H9 (cell line): Measurements from ENCODE around the gene PCYT2. TPM values are rescaled to one million over a fixed set of nuclear protein-coding genes. Genes with fewer than 3 reads are reported as not detected.

Experiments
- DNase-seq: peaks from one replicate; pipeline ENCODE4 v3.0.0-alpha.2; 2017
- H2AFZ ChIP-seq: one replicate; pipeline ENCODE4 v1.6.1; 2013; ENCODE audit warnings: mild to moderate bottlenecking, low read length, control low read depth, moderate library complexity
- H2AK5ac ChIP-seq: 2 replicates; pipeline ENCODE4 v1.6.1; 2013; ENCODE audit warnings: low read length, control low read depth, mixed read lengths; ENCODE audit not compliant: insufficient read length
- H2BK120ac ChIP-seq: one replicate; pipeline ENCODE4 v1.6.1; 2013; ENCODE audit warnings: low read depth, mild to moderate bottlenecking, low read length, control low read depth, inconsistent platforms; ENCODE audit not compliant: poor library complexity, severe bottlenecking
- H2BK12ac ChIP-seq: 2 replicates; pipeline ENCODE4 v1.6.1; 2013; ENCODE audit warnings: low read length, control low read depth, mixed read lengths, low read depth; ENCODE audit not compliant: insufficient read length
- H2BK15ac ChIP-seq: 2 replicates; pipeline ENCODE4 v1.6.1; 2013; ENCODE audit warnings: low read depth, low read length, control low read depth
- H2BK20ac ChIP-seq: one replicate; pipeline ENCODE4 v1.6.1; 2013; ENCODE audit warnings: low read depth, mild to moderate bottlenecking, low read length, control low read depth, inconsistent platforms; ENCODE audit not compliant: poor library complexity, severe bottlenecking
- H2BK5ac ChIP-seq: 2 replicates; pipeline ENCODE4 v1.6.1; 2013; ENCODE audit warnings: low read length, control low read depth, mixed read lengths; ENCODE audit not compliant: insufficient read length
- H3K14ac ChIP-seq: 2 replicates; pipeline ENCODE4 v1.6.1; 2013; ENCODE audit warnings: low read length, control low read depth; ENCODE audit not compliant: insufficient read depth
- H3K18ac ChIP-seq: 2 replicates; pipeline ENCODE4 v1.6.1; 2013; ENCODE audit warnings: low read depth, mild to moderate bottlenecking, mixed read lengths, low read length, control low read depth; ENCODE audit not compliant: insufficient read length
- H3K23ac ChIP-seq: 2 replicates; pipeline ENCODE4 v1.6.1; 2013; ENCODE audit warnings: low read length, control low read depth, mixed read lengths, low read depth; ENCODE audit not compliant: insufficient read length
- H3K23me2 ChIP-seq: 2 replicates; pipeline ENCODE4 v1.6.1; 2013; ENCODE audit warnings: low read depth, mild to moderate bottlenecking, mixed read lengths, low read length, control low read depth; ENCODE audit not compliant: insufficient read length, poor library complexity, severe bottlenecking
- H3K27ac ChIP-seq: 2 replicates; pipeline ENCODE4 v1.5.1; 2013; ENCODE audit warnings: low read length, control low read depth, mixed read lengths, low read depth; ENCODE audit not compliant: insufficient read length
- H3K27me3 ChIP-seq: 2 replicates; pipeline ENCODE4 v1.6.1; 2013; ENCODE audit warnings: low read length, control low read depth, inconsistent platforms; ENCODE audit not compliant: insufficient read depth
- H3K4ac ChIP-seq: 2 replicates; pipeline ENCODE4 v1.6.1; 2013; ENCODE audit warnings: low read depth, mild to moderate bottlenecking, control low read depth, inconsistent platforms, low read length, moderate library complexity
- H3K4me1 ChIP-seq: 2 replicates; pipeline ENCODE4 v1.6.1; 2013; ENCODE audit warnings: low read length, control low read depth, inconsistent platforms; ENCODE audit not compliant: insufficient read depth
- H3K4me2 ChIP-seq: 2 replicates; pipeline ENCODE4 v1.6.1; 2013; ENCODE audit warnings: low read length, control low read depth, mixed read lengths; ENCODE audit not compliant: insufficient read length, insufficient read depth
- H3K56ac ChIP-seq: 2 replicates; pipeline ENCODE4 v1.6.1; 2013; ENCODE audit warnings: low read depth, mild to moderate bottlenecking, mixed read lengths, low read length, control low read depth; ENCODE audit not compliant: insufficient read length
- H3K79me1 ChIP-seq: 2 replicates; pipeline ENCODE4 v1.6.1; 2013; ENCODE audit warnings: low read depth, mild to moderate bottlenecking, moderate library complexity, low read length, control low read depth, inconsistent platforms; ENCODE audit not compliant: insufficient read depth, poor library complexity, severe bottlenecking
- H3K79me2 ChIP-seq: 2 replicates; pipeline ENCODE4 v1.6.1; 2013; ENCODE audit warnings: low read length, control low read depth, inconsistent platforms; ENCODE audit not compliant: insufficient read depth
- H3K9ac ChIP-seq: 2 replicates; pipeline ENCODE4 v1.6.1; 2013; ENCODE audit warnings: low read length, control low read depth, mixed read lengths; ENCODE audit not compliant: insufficient read length; ENCODE audit errors: extremely low read depth
- H3K9me3 ChIP-seq: one replicate; pipeline ENCODE4 v1.6.1; 2013; ENCODE audit warnings: low read depth, low read length, inconsistent platforms; ENCODE audit not compliant: control insufficient read depth
- H3T11ph ChIP-seq: one replicate; pipeline ENCODE4 v1.6.1; 2013; ENCODE audit warnings: mild to moderate bottlenecking, low read length, control low read depth, inconsistent platforms
- H4K20me1 ChIP-seq: one replicate; pipeline ENCODE4 v1.6.1; 2013; ENCODE audit not compliant: control insufficient read depth, insufficient read length, insufficient read depth
- H4K5ac ChIP-seq: 2 replicates; pipeline ENCODE4 v1.6.1; 2013; ENCODE audit warnings: low read depth, mild to moderate bottlenecking, mixed read lengths, low read length, control low read depth; ENCODE audit not compliant: insufficient read length
- H4K8ac ChIP-seq: replicated peaks from 2 replicates; pipeline ENCODE4 v1.6.1; 2013; ENCODE audit warnings: low read length, control low read depth, mixed read lengths, low read depth; ENCODE audit not compliant: insufficient read length
- H4K91ac ChIP-seq: 2 replicates; pipeline ENCODE4 v1.6.1; 2013; ENCODE audit warnings: low read depth, mild to moderate bottlenecking, moderate library complexity, mixed read lengths, low read length, control low read depth; ENCODE audit not compliant: insufficient read length
- H3K27ac Mint-ChIP-seq, 3 experiments: 2 replicates in 2 of 3; 3 replicates in 1 of 3; pipeline ENCODE4 v1.8.0; 2020 to 2021; ENCODE audit warnings: mixed read lengths in 3 of 3, mild to moderate bottlenecking in 1 of 3, moderate library complexity in 1 of 3
- H3K27me3 Mint-ChIP-seq: 2 replicates; pipeline ENCODE4 v1.8.0; 2021; ENCODE audit warnings: low read depth, mild to moderate bottlenecking, moderate library complexity, mixed read lengths
- H3K36me3 Mint-ChIP-seq, 3 experiments: 2 replicates in 2 of 3; 3 replicates in 1 of 3; pipeline ENCODE4 v1.8.0; 2020 to 2021; ENCODE audit warnings: low read depth in 3 of 3, mixed read lengths in 3 of 3; ENCODE audit not compliant: insufficient read depth in 1 of 3
- H3K4me1 Mint-ChIP-seq, 2 experiments: 2 replicates each; pipeline ENCODE4 v1.8.0; 2020; ENCODE audit warnings: mixed read lengths in 2 of 2
- H3K4me3 Mint-ChIP-seq, 2 experiments: 2 replicates in 1 of 2; 3 replicates in 1 of 2; pipeline ENCODE4 v1.8.0; 2020 to 2021; ENCODE audit warnings: mild to moderate bottlenecking in 2 of 2, mixed read lengths in 2 of 2, moderate library complexity in 1 of 2
- H3K9me3 Mint-ChIP-seq, 2 experiments: 2 replicates in 1 of 2; 3 replicates in 1 of 2; pipeline ENCODE4 v1.8.0; 2020; ENCODE audit warnings: mild to moderate bottlenecking in 2 of 2, mixed read lengths in 2 of 2, moderate library complexity in 1 of 2
- WGBS: extraction: QIAGEN DNeasy Blood & Tissue Kit; methylation state at CpG from one replicate; pipeline ENCODE4 v1.1.7; 2013; ENCODE audit warnings: missing lambda C conversion rate, low lambda C conversion rate, mixed read lengths; ENCODE audit not compliant: insufficient read length; ENCODE audit errors: extremely low coverage; 5-methylcytosine and 5-hydroxymethylcytosine counted together
- total RNA-seq: library from RNA; stranded (reverse); gene quantifications from 2 replicates; pipeline ENCODE4 v1.2.1, GENCODE V29; 2021
- TF ChIP-seq, protein P1 (sequence below): fragments of 200-600 bp; sonication (generic); conservative IDR thresholded peaks from 3 replicates; pipeline ENCODE4 v1.8.0; 2021; ENCODE audit warnings: antibody characterized with exemption, mild to moderate bottlenecking

PCYT2 gene
- total RNA-seq, 1 experiment from 2014 or later: 24.5 TPM

DNA sequence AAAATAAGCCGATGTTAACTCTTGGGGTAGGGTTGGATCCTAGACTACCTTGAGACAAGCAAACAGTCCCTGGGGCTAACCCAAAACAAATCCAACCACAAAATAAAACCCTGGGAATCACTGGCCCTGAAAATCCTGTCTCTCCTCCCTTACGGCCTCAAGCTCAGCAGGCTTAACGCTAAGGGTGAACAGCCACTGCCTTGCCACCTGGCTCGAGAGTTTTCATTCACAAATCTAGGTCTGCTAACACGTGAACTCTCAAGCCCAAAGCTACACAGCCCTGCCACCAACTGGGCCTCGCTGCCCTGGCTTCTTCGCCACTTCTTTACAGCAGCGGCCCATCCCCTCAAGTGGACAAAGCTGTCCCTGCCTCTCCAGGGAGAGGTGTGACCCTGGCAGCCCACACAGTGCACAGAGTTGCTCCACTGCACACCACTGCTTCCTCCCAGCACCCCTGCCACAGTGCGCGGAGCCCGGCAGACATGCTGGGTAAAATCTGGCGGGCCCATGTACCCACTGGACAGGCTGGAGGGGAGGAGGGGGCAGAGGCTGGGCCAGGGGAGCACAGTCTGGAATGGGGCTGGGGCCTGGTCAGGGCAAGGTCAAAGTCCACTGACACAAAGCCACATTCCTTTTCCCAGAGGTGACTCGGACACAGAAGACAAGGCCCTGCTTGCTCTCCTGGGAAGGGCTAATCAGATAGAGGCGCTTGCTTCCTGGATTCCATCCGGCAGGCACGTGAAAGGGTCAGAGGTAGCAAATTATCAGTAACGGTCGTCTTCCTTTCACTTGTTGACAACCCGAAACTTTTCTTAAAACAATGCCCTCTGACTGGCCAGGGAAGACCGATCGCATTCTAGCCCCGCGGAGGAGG lies 996 bp downstream of the PCYT2 start:
- Histone ChIP-seq H3K18ac (no peak overlapping the region), H2BK15ac (no peak overlapping the region), H2BK20ac (no peak overlapping the region), H3K9me3 (no peaks in the 10 kb centered on the region), H3K4me2 (peak overlapping the region; percentile 48), H3K27ac (no peak overlapping the region), H3K79me2 (no peaks in the 10 kb centered on the region), H3K23me2 (peaks cover 6% of the 10 kb centered on the region), H4K20me1 (no peaks in the 10 kb centered on the region), H2AK5ac (no peak overlapping the region), H4K5ac (no peak overlapping the region), H3T11ph (no peak overlapping the region), H2BK12ac (no peak overlapping the region), H2AFZ (no peak overlapping the region), H4K8ac (no peak overlapping the region), H3K79me1 (no peaks in the 10 kb centered on the region), H3K9ac (peak overlapping the region; percentile 21), H3K4me1 (no peaks in the 10 kb centered on the region), H2BK120ac (no peak overlapping the region), H4K91ac (no peak overlapping the region), H3K27me3 (no peaks in the 10 kb centered on the region), H2BK5ac (no peak overlapping the region), H3K14ac (no peak overlapping the region), H3K56ac (no peak overlapping the region), H3K4ac (no peak overlapping the region), H3K23ac (no peak overlapping the region)
- Mint-ChIP-seq H3K4me1 (peaks cover 0 to 2% of the 10 kb centered on the region in 2 experiments; a peak in 2 of 4 replicates), H3K4me3 (peak overlapping the region; percentile 79 to 92), H3K27me3 (no peaks in the 10 kb centered on the region), H3K27ac (no peak overlapping the region), H3K9me3 (no peaks in the 10 kb centered on the region), H3K36me3 (peaks cover 15 to 34% (median 27%) of the 10 kb centered on the region in 3 experiments; a peak in 6 of 7 replicates)
- DNase-seq: no peak
- TF ChIP-seq, protein P1, sequence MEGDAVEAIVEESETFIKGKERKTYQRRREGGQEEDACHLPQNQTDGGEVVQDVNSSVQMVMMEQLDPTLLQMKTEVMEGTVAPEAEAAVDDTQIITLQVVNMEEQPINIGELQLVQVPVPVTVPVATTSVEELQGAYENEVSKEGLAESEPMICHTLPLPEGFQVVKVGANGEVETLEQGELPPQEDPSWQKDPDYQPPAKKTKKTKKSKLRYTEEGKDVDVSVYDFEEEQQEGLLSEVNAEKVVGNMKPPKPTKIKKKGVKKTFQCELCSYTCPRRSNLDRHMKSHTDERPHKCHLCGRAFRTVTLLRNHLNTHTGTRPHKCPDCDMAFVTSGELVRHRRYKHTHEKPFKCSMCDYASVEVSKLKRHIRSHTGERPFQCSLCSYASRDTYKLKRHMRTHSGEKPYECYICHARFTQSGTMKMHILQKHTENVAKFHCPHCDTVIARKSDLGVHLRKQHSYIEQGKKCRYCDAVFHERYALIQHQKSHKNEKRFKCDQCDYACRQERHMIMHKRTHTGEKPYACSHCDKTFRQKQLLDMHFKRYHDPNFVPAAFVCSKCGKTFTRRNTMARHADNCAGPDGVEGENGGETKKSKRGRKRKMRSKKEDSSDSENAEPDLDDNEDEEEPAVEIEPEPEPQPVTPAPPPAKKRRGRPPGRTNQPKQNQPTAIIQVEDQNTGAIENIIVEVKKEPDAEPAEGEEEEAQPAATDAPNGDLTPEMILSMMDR: no peak
- no CpG with 5 or more reads among the region's 23 CpGs for WGBS
